Superior temporal gyrus (tissue), 1 donor: ENCODE data around the gene HPN.
"Not testable (repeated sequence)": the region's sequence is repeated elsewhere in the genome, so short reads cannot be mapped to it uniquely, and the experiment has no call there.

ENCODE experiments used
- DNase-seq: peaks from one replicate; pipeline ENCODE4 v3.0.0-alpha.2; 2016; ENCODE audit errors: extremely low spot score

The HPN gene

DNA sequence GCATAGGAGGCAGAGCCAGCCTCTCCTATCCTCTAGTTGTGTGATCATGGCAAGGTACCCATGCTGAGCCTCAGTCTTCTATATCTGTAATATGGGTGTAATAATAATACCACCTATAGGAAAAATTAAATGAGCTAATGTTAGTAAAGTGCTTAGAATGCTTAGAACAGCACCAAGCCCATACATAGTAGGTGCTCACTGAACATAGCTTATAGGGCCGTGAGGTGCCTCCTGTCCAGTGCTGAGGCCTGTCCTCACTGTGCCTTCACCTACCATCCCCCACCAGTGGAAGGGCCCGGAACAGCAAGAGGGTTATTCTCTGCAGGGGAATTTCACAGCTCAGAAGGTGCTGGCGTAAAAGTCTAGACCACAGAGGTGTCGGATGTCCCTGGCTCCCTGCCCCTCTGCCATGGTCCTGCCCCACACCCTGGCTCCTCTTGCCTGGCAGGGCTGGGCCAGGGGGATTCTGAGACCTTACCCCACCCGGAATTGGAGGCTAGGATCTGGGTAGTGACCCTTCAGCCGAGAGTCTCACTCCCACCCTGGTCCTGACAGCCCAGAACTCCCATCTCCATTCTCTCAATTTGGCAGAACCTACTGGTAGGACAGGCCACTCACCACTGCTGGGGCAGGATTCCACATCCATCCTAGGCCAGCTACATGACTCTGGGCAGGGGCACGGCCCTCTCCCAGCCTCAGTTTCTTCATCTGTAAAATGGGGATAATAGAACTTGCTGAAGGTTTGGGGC, 13.5 kb upstream of the HPN start:
- no peak for DNase-seq

DNA sequence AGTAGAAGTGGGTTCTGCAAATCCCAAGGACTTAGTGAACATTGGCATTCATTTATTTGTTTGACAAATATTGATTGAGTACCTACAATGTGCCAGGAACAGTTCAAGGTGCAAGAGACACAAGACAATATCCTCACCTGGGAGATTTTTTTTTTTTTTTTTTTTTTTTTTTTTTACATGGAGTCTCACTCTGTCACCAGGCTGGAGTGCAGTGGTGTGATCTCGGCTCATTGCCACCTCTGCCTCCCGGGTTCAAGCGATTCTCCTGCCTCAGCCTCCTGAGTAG, 13.0 kb upstream of the HPN start:
- not testable (repeated sequence) for DNase-seq

DNA sequence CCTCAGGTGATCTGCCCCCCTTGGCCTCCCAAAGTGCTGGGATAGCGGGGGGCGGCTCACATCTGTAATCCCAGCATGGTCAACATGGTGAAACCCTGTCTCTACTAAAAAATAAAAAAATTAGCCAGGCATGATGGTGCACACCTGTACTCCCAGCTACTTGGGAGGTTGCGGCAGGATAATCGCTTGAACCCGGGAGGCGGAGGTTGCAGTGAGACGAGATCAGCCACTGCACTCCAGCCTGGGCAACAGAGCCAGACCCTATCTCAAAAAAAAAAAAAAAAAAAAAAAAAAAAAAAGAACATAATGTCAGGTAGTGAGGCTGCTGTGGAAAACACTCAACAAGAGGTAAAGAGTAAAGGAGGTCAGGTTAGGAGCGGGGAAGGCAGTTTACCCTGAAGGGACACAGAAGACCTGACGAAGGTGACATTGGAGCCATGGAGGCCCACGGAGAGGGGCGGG, 12.2 kb upstream of the HPN start:
- DNase-seq = not testable (repeated sequence)

DNA sequence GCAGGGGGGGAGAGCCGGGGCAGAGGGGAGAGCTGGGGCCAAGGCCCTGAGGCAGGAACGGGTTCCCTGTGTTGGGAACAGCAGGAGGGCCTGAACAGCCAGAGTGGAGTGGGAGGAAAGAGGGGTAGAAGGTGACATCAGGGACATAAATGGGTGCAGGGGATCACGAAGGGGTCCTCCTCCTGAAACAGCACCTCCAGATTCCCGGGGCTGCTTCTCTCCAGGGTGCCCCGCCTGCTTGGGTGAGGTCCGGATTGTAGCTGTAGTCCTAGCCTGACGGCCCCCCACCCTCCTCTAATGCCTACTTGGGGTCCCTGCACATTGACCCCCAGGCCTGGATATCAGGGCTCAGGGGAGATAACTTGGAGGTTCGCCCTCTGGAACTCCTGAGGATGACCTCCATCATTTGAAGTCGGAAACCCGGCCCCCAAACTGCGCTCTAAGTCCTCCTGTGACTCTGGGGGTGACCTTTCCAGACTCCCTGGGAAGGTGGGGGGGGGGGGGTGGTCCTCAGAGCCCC, 11.7 kb upstream of the HPN start:
- no peak for DNase-seq

DNA sequence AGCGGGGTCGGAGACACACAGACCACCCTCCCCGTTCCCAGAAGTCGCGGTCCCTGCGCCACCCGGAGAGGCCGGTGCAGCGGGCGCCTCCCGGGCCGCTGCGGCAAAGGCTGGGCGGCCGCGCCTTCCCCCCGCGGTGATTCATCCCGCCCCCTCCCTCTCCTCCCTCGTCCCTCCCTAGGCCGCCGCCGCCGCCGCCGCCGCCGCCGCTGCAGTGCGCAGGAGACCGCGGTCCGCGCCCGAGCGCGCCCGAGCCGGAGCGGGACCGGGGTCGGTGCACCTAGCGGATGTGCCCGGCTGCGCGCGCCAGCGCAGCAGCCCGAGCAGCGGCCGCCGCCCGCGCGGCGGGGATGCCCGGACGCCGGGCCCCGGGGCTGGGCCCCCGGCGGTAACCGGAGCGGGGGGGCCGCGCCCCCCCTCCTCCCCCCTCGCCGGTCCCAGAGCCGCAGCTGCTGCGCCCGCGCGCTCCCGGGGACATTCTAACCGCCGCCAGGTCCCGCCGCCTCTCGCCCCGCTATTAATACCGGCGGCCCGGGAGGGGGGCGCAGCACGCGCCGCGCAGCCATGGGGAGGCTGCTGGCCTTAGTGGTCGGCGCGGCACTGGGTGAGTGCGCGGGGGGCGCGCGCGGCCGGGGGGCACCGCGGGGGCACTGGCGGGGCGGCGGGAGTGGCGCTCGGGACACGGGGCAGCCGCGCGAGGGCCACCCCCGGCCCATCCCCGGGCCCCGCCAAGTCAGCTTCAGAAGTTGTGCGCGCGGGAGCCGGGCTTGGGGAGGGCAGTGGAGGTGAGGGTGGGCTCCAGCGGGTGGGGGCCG, 11.1 kb upstream of the HPN start, which contains the start of gene SCN1B:
Gene SCN1B (plus strand): TSS at position 214 of the 815 bp plus-strand sequence. CDS start 351 bp downstream, at position 565.
- DNase-seq = no peak

DNA sequence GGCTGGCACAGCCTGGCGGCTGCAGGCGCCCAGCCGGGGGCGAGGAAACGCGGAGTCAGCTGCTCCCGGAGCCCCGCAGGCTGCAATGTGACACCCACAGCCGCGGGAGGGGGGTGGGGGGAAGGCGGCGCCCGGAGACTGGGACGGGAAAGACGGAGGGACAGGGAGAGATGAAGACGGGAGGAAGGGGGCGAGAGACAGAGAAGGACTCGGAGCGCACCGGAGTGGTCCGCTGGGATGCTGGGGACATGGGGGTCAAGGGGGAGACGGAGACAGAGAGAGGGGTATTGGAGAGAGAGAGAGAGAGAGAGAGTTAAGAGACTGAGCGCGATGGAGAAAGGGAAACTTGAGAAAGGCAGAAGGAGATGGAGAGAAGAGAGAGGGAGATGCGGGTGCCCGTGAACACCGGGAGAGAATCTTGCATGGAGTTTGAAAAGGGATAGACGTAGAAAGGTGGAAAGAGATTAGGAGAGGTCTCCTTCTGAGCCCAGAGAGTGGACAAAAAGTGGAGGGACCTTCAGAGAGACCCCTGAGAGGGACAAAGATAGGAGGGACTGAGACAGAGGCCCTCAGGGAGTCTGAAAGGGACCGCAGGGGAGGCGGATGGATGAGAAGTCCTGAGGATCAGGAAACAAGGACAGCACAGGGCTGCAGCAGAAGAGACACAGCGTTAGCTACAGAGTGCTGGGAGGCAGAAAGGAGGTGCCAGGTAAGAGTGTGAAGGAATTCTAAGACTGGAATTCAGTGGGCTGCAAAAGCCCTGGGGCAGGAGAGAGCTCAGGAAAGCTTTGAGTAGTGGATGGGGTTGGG, 10.2 kb upstream of the HPN start:
- DNase-seq = no peak

DNA sequence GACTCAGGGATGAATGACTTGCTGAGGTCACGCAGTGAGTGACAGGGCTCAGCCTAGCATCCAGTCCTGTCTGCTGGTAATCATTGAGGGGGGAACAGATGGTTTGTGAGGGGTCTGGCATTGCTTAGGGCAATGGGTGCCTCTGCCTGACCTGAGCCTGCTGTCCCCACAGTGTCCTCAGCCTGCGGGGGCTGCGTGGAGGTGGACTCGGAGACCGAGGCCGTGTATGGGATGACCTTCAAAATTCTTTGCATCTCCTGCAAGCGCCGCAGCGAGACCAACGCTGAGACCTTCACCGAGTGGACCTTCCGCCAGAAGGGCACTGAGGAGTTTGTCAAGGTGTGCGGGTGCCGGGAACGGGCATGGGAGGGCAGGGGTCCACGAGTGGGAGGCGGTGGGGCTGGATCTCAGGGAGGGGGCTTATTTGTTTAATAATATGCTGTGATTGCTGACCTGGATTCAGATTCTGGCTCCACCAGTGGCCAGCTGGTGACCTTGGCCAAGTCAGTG, 9.1 kb upstream of the HPN start:
- no peak for DNase-seq

DNA sequence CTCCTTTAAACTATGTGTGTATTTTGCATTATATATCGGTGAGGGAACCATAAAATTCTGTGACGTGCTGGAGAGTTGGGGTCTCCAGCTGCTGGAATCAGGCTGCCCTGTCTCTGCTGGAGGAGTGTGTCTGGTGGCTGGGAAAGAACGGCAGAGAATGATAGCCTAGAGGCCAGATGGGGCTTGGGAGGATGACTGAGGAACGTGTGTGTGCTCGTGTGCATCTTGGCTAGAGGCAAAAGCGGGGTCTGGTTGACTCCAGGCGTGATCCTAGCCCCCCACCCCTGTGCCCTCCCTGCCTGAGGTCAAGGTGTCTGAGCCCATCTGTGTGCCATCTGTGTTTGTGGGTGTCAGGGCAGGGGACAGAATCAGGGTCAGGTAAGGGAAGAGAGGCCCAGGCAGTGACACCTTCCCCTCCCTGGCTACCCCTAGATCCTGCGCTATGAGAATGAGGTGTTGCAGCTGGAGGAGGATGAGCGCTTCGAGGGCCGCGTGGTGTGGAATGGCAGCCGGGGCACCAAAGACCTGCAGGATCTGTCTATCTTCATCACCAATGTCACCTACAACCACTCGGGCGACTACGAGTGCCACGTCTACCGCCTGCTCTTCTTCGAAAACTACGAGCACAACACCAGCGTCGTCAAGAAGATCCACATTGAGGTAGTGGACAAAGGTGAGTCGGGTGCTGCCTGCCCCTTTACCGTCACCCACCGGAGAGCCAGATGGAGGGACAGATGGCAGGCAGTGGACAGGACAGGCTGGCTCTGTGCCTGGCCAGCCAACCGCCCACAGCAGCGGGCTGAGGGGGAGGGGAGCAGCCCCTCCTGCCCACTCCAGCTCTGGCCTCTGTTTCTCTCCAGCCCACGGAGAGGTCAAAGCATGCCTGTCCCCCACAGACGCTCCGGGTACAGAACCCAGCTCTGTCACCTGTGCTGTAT, 8.2 kb upstream of the HPN start:
- no peak for DNase-seq

DNA sequence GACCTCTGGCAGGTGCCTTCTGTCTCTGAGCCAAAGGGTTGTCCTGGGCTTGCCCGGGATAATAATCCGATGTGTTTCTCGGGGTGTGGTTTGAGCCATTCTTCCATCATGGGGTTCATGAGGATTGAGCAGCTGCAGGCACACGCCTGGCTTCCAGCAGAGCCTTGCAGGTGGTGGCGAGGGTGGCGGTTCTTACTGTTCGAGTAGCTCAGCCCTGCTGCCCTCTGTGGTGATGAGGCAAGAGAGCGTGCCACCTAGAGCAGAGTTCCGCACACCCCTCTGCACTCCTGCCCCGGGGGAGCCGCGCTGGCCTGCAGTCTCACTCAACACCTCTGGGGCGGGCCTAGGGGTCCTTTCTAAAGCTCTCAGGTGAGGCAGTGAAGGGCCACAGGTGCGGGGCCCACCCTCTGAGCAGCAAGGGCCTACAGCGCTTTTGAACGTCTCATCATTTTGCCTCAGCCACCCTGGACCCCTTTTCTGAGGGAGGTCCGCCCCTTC, 7.5 kb upstream of the HPN start:
- DNase-seq = no peak

DNA sequence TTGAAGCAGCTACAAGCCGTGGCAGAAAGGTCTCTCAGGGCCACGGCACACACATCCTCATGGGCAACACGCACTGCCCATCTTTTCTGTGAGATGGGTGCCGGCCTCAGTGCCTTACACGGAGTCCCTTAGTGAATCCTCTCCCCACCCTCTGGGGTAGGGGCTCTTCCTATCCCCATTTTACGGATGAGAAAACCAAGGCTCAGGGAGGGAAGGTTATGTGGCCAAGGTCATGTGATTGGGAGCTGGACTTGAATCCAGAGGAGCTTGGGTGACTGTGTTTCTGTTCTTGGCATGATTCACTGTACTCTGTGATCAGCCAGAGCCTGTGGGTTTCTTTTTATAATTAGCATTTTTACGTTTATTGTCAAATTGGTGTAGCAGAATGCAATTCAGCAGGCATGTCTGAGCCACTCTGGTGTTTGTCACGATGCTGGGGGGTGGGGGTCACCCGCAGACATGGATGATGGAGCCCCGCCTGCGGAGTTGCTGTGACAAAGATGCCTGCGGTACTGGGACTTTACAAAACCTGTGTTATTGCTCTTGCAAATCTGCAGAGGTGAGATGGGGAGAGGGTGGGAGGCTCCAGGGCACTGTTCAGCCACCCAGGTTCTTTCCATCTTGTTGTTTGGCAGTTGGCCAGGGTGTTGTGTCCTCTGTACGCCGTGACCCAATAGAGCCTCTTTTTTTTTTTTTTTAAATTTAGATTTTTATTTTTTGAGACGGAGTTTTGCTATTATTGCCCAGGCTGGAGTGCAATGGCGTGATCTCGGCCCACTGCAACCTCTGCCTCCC, 6.7 kb upstream of the HPN start:
- DNase-seq = no peak

DNA sequence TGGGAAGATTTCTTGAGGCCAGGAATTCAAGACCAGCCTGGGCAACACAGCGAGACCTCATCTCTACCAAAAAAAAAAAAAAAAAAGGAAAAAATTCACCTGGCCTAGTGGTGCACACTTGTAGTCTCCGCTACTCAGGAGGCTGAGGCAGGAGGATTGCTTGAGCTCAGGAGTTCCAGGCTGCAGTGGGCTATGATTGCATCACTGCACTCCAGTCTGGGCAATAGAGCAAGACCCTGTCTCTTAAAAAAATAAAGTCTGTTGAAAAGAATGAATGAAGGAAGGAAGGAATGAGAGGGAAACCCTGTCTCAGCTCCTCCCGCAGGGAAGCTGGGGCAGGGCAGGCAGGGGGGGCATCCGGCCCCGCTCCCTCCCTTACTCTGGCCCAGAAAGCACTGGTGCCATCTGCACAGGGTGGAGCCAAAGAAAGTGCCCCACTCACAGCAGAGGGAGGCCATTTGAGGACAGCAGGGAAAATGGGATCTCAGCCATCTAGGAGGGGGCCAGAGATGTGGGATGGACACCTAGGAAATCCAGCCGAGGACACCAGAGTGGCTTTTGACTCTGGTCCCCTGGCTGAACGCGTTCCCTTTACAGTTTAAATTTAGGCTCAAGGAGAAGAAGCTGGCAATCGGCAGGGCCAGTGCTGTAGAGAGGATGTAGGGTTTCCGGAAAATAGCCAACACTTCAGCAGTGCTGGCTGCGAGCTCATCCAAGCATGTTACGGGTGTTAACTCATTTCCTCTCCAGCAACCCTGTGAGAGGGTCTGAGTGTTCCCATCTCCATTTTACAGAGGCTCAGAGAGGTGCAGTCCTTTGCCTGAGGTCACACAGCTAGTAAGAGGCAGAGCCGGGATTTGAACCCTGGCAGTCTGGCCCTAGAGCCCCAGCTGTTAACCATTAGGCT, 3.6 kb upstream of the HPN start:
- DNase-seq = no peak

DNA sequence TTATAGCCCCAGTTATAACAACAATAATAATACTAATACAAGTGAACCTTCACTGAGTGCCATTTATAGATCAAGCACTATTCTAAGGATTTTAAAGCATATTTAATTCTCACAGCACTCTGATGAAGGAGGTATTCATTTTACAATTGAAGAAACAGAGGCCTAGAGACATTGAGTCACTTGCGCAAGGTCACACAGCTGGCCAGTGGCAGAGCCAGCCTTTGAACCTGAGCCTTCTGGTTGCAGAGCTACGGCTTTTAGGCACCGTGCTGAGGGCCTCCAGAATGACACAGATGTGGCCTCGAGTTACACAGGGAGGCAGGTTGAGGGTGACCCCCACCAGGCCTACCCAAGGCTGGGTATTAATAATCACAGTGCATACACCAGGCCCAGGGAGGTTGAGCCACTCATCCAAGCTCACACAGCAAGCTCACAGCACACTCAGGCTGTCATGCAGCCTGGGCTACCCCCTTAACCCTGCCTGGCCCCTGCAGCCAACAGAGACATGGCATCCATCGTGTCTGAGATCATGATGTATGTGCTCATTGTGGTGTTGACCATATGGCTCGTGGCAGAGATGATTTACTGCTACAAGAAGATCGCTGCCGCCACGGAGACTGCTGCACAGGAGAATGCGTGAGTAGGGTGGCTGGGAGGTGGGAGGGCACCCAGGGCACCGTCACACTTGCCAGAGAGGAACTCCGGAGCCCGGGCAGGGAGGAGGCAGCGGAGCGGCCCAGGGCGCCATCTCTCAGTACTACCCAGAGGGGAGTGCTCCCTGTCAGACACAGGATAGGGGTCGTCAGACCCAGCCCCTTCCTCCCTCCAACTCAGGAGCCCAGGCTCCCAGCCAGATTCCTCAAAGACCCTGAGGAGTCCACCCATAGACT, 2.7 kb upstream of the HPN start:
- no peak for DNase-seq

DNA sequence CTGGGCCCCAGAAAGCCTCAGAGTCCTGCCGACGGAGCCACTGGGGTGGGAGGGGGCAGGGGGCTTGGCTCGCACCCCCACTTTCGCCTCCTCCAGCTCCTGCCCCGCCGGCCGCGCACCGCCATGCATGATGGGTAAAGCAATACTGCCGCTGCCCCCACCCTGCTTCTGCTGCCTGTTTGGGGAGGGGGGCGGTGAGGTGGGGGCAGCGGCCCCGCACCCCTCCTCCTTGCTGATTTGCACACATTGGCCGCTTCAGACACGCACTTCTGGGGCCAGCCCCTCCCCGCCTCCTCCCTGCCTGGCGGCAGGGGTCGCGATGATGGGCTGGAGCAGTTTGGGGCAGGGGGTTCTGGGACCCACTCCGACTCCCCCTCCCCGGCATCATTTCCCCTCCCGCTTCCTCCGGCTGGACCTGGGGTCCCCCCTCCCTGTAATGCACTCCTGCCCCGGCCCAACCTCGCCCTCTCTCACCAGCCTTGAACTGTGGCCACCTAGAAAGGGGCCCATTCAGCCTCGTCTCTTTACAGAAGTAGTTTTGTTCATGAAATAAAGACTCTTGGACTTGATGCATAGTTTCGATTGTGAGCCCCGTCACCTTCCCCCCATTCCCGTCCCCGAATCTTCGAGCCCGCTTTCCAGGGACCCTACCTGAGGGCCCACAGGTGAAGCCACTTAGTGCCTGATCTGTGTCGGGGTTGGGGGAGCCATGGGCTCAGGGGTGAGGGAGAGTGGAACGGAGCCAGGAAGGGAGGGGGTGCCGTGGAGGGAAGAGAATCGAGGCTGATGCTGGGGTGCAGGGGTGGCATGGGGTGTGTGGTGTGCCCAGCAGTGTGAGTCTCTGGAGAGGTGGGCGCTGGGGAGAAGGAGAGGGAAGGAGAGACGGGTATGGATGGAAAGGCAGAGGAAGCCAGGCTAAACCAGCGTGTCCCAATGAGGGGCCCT, 1.4 kb upstream of the HPN start:
- no peak for DNase-seq

DNA sequence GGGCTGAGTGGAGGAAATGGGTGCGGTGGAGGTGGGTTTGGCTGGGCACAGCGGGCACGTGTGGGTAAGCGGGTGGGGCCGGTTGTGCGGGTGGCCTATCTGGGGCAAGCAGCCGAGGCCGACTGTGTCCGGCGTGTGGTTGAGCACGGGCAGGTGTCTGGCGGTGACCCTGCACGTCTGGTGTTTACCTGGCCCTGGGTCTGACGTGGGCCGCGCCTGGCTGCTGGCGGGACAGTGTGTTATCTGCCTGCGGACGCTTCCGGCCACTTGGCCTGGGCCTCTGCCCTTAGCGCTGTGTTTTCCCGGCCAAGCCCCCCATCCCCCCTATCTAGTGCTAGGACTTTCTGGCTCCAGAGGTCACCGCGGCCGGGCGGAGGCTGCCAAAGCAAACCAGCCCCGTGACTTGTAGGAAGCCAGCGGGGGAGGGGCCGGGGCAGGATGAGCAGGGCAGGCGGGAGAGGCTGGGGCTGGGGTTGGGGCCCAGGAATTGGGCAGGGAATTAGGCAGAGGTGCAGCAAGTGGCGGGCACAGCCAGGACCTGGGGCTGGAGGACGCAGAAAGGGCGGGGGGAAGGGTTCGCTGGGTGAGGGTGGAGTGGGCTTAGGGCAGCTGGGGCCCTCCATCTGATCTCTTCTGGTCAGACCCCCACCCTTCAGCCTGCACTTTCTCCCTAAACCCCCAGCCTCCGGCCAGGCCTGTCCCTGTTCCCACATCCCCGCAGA, 534 bp upstream of the HPN start:
- DNase-seq = no peak

DNA sequence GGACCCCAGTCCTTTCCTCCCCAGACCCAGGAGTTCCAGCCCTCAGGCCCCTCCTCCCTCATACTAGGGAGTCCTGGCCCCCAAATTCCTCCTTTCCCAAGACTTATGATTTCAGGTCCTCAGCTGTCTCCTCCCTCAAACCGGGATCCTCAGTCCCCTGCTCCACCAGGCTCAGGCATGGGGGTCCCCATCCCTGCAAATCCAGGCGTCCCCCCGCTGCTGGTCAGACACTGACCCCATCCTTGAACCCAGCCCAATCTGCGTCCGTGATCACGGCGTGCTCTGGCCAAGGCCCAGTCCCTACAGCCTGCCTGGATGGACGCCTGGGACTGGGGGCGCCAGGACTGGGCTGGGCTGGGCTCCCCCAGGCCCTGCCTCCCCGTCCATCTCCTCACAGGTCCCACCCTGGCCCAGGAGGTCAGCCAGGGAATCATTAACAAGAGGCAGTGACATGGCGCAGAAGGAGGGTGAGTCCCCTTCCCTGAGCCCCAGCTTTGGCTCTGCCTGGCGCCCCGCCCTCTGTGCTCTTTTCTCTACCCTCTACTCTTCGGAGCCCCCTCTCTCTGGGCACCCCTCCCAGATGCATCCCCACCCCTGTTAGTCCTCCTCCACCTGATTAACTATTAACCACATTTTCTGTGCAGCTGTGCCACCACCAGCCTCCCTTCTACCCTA, 672 bp downstream of the HPN start:
- no peak for DNase-seq
